Activated CD8-positive, alpha-beta memory T cell treated with anti-CD3 and anti-CD28 coated beads for 24 hours (primary cell): ENCODE data around the gene PBRM1.

Source experiments
- DNase-seq: peaks from one replicate; pipeline ENCODE4 v3.0.0-alpha.2; 2020

Gene PBRM1

GRCh38 chr3:52561028-52561747 lies 124.5 kb downstream of the PBRM1 start:
- DNase-seq = no peak

GRCh38 chr3:52558436-52558835 lies 127.3 kb downstream of the PBRM1 start:
- DNase-seq = no peak

DNA sequence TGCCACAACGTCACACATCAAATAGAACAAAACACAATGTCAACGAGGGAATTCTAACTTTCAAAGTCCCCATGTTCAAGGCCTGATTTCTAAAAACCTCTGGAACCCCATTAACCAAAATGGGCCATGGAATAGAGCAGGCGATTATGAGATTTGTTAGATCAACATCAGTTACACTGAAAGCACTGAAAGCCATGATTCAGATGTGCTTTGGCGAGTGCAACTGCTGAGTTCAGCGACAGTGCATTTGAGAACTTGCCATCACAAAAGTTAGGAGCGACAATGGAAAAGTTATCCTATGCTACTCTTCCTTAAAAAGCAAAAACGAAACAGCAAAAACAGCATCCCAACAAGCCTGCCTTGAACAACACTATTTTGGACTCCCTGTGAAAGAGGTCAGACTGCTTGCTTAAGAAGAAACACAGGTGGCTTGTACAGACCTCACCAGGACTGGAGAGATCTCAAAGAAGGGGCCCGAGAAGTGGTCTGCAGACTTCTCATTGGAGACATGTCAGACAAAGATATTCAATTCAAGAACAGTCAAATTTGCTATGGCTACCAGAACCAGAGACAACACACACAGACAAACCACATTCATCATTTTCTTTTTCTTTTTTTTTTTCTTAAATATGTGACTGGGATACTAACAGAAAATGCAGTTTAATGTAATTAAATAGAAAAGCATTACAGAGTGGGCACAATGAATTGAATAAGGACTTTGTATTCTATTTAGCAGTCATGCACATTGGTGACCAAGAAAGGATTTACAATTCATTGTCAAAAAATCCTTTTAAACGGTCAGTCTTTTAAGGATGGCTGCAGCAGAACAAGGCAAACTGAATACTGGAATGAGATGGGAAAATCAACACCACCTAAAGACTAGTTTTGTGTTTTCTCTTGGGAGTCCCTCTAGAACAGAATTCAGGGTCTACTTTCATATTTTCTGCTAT lies 128.4 kb downstream of the PBRM1 start:
- no peak for DNase-seq

GRCh38 chr3:52555056-52555455 lies 130.7 kb downstream of the PBRM1 start:
- no peak for DNase-seq

DNA sequence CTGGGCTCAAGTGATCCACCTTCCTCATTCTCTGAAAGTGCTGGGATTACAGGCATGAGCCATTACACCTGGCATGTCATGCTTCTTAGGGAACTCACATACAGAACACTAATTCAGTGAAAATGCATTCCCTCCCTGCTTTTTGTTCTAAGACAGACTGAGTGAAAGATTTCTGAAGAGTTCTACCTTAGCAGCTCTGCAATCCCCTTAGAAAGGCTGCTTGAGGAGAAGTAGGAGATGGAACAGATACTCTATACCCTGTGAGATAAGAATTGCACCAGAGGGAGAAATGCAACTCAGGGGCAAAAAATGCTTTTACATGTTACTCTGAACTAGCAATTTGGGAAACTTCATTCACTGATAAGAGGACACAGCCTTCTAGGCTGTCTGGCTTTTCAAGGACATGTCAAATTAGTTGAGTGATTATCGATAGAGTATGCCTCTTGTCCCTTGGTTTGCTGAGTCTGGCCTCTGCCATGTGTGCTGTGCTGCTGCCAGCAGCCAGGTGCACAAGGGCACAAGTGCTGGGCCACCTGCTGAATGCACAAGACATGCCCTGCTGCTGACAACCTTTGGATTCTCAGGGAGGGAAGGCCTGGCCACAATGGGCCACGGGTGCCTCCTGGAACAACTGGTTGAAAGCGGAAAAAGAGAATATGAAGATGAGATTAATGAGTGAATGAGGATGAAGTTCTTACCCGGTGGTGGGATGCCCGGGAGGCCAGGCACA lies 131.5 kb downstream of the PBRM1 start:
- no peak for DNase-seq

DNA sequence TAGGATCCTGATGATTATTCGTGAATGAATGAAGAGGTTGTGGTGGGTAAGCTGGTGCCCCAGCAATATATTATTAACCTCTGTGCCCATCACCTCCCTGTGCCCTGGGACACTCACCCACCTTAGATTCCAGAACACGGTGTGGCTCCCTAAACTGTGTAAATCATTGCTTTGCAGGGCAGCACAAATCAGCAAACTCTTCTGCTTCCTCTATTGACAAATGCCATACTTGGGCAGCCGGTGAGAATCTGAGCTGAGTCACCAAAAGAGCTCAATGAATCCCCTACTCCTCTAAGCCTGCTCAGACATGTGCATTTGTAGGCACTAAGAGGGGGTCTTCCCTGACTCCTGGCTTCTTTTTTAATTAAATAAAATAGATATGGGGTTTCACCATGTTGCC lies 133.6 kb downstream of the PBRM1 start:
- no peak for DNase-seq

DNA sequence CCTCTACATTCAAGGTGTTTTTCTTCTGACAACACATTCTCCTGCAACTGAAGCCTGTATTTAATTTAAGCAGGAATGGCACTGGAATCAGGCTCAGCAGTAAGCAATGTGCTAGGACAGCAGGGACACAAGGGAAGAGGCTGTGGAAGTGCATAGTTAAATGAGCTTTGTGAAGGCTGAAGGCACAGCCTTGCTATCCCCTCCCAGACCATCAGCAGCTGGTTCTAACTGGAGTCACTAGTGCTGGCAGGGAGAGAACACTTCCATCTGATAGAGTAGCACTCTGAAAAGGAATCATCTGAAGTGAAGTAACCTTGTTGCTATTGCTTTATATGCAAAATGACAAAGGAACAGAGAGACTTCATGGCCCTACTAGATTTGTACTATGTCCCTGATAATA lies 134.6 kb downstream of the PBRM1 start:
- DNase-seq = no peak

GRCh38 chr3:52547143-52547542 lies 138.6 kb downstream of the PBRM1 start:
- DNase-seq = no peak

- no peak for DNase-seq
These were observed 139.4 kb downstream of the PBRM1 start for GRCh38 chr3:52546111-52546901.

DNA sequence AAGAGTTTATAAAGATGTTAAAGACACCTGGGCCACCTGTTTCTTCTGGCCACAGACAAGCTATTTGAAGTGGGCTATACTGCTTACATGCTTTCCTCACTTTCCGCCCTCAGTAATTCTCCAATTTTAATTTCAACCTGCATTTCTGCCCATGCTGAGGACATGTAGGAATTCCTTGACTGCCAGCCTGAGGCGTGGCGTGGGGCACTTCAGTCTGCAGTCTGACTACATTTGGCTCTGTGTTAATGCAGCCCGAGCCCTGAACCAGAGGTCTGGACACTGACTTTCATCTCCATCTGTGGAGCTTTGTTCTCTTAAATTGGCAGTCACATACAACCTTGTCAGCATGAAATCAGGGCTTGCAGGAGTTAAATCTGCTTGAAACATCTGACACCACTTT lies 140.8 kb downstream of the PBRM1 start:
- no peak for DNase-seq

- DNase-seq = no peak
These were observed 144.7 kb downstream of the PBRM1 start for GRCh38 chr3:52541050-52541449.

GRCh38 chr3:52539010-52539653 lies 146.6 kb downstream of the PBRM1 start:
- peak; percentile 52 for DNase-seq

- DNase-seq = peak; percentile 55
These were observed 147.8 kb downstream of the PBRM1 start for GRCh38 chr3:52537726-52538421.

- DNase-seq = no peak
These were observed 148.5 kb downstream of the PBRM1 start for GRCh38 chr3:52537165-52537620.

DNA sequence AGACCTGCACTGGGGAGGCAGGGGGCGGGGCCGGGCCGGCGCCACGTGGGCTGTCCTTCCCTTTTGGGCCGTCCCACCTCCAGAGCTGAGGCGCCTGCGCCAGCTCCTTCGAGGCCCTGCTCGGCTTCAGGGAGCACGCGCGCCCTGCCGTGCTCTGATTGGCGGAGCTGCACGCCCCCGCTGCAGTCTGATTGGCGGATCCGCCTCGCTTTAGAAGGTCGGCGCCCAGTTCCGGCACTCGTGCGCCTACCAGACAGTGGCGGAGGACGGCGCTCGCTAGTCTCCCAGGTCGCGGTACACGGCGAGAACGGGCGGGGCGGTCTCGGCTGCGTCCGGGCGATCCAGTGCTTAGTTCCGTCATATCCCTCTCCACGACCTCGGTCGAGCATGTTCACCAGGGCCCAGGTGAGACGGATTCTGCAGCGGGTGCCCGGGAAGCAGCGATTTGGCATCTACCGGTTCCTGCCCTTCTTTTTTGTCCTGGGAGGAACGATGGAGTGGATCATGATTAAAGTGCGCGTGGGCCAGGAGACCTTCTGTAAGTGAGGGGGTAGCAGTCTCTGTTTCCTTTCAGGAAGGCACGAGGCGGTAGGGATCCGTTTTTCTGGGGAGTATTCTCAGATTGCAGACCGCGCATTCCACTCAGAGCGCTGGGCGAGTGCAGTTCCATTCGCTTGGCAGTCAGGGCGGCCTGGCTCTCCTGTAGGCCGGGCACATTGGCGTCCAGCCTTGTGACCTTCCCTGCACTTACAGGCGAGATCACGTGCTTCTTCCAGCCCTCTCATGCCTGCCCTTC lies 149.1 kb downstream of the PBRM1 start, which contains the start of gene UQCC5:
TSS of gene UQCC5 (plus strand) at position 237 of the 796 bp plus-strand sequence. CDS start at position 388, 151 bp downstream.
- peak; percentile 96 for DNase-seq

- no peak for DNase-seq
These were observed 149.7 kb downstream of the PBRM1 start for GRCh38 chr3:52536112-52536368.

DNA sequence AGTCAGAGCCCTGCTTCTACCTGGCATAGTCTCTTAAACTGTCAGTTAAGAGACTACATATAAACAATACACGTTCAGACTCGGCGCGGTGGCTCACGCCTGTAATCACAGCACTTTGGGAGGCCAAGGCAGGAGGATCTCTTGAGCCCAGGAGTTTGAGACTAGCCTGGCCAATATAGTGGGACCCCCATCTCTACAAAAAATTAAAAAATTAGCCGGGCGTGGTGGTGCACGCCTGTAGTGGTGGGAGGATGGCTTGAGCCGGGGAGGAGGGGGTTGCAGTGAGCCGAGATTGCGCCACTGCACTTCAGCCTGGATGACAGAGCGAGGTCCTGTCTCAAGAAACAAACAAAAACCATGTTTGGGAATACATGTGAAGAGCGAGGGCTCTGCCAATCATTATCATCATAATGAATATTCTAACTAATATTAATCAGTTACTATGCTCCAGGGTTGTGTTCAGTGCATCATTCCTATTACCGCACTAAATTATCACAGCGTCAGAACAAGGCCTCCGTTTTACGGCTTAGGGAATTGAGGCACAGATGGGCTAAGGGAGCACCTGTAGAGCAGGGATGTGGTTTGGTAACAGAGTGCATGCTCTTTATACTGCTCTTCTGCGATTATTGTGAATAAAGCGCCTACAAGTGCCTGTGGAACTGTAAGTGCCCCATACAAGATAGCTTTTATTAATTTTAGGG lies 150.2 kb downstream of the PBRM1 start:
- no peak for DNase-seq

GRCh38 chr3:52534281-52535183 lies 151.2 kb downstream of the PBRM1 start:
- no peak for DNase-seq
